Neural cell (in vitro differentiated cells): ENCODE measurements around the gene CA6.

Experiments used
- CTCF ChIP-seq: fragments of 450-650 bp; IDR thresholded peaks from 2 replicates; pipeline ENCODE4 v1.5.1; 2014; ENCODE audit warnings: antibody characterized with exemption, mild to moderate bottlenecking, moderate library complexity; ENCODE audit not compliant: poor library complexity, severe bottlenecking
- EP300 ChIP-seq: fragments of 450-650 bp; conservative IDR thresholded peaks from 2 replicates; pipeline ENCODE4 v1.6.1; 2014; ENCODE audit warnings: antibody characterized with exemption, mild to moderate bottlenecking, moderate library complexity; ENCODE audit not compliant: poor library complexity, severe bottlenecking
- EZH2 ChIP-seq: fragments of 200-600, 300-800 bp; shearing (Covaris generic), sonication (generic); IDR thresholded peaks from 2 replicates; pipeline ENCODE4 v1.6.1; 2014; ENCODE audit warnings: antibody characterized with exemption, low read length, borderline replicate concordance, mild to moderate bottlenecking; ENCODE audit not compliant: insufficient read depth, poor library complexity, severe bottlenecking
- POLR2AphosphoS5 ChIP-seq: IDR thresholded peaks from 2 replicates; pipeline ENCODE4 v1.6.1; 2012
- SMC3 ChIP-seq: fragments of 450-650 bp; conservative IDR thresholded peaks from 2 replicates; pipeline ENCODE4 v1.6.1; 2014; ENCODE audit warnings: antibody characterized with exemption, mild to moderate bottlenecking, moderate library complexity; ENCODE audit not compliant: poor library complexity

GRCh38 chr1:8987881-8988617 lies 42.4 kb downstream of the CA6 start:
- TF ChIP-seq CTCF = peak; percentile 74
- TF ChIP-seq POLR2AphosphoS5 = no peak
- no peak for TF ChIP-seq EP300
- peak; percentile 72 for TF ChIP-seq SMC3
- TF ChIP-seq EZH2 = no peak
